Stomach (tissue), 9 donors: ENCODE measurements around the gene URI1. TPM values are rescaled to one million over a fixed set of nuclear protein-coding genes. Genes with fewer than 3 reads are reported as not detected.

Experiments
- DNase-seq, 2 donors: peaks; one replicate each; pipeline versions ENCODE4 v3.0.0 to v3.0.0-alpha.2; 2013 to 2019
- H3K27ac ChIP-seq, 5 donors: fragments of 200-600 bp in 4 of 5; sonication (generic) in 4 of 5; one replicate each; pipeline ENCODE4 v1.5.1; 2013 to 2019; ENCODE audit warnings: mild to moderate bottlenecking in 1 of 5, moderate library complexity in 1 of 5
- H3K27me3 ChIP-seq, 3 donors: fragments of 200-600 bp; sonication (generic); one replicate each; pipeline ENCODE4 v1.5.1; 2017 to 2019; ENCODE audit warnings: mixed run types in 1 of 3
- H3K36me3 ChIP-seq, 4 donors: fragments of 200-600 bp; sonication (generic); 1 replicate in 3 of 4; 2 replicates in 1 of 4; pipeline ENCODE4 v1.5.1; 2016 to 2019
- H3K4me1 ChIP-seq, 4 donors: fragments of 200-600 bp; sonication (generic); one replicate each; pipeline ENCODE4 v1.5.1; 2016 to 2019
- H3K4me3 ChIP-seq, 4 donors: fragments of 200-600 bp; sonication (generic) in 3 of 4; one replicate each; pipeline ENCODE4 v1.5.1; 2016 to 2019; ENCODE audit warnings: mild to moderate bottlenecking in 1 of 4
- H3K9me3 ChIP-seq, 4 donors: fragments of 200-600 bp; sonication (generic); one replicate each; pipeline ENCODE4 v1.5.1; 2016 to 2019
- CTCF ChIP-seq, 7 experiments: fragments of 450-650 bp in 4 of 7; fragments of 200-600 bp in 3 of 7; sonication (generic) in 3 of 7; IDR thresholded peaks; one replicate each; pipeline ENCODE4 v1.5.1; 2016 to 2019; ENCODE audit warnings: antibody characterized with exemption in 7 of 7, control low read depth in 2 of 7, mild to moderate bottlenecking in 1 of 7
- EP300 ChIP-seq: sonication (generic); formaldehyde crosslinking; IDR thresholded peaks from one replicate; pipeline ENCODE4 v1.6.1; 2017; ENCODE audit warnings: antibody characterized with exemption
- POLR2A ChIP-seq, 4 donors: fragments of 450-650 bp; IDR thresholded peaks; one replicate each; pipeline ENCODE4 v1.6.1; 2016; ENCODE audit warnings: antibody characterized with exemption in 4 of 4, control low read depth in 2 of 4, mild to moderate bottlenecking in 1 of 4, moderate library complexity in 1 of 4
- POLR2AphosphoS5 ChIP-seq, 3 donors: sonication (generic); formaldehyde crosslinking; IDR thresholded peaks; one replicate each; pipeline ENCODE4 v1.6.1; 2016; ENCODE audit warnings: antibody characterized with exemption in 3 of 3
- WGBS, 5 donors: extraction: QIAGEN DNeasy Blood & Tissue Kit in 3 of 5; methylation state at CpG; one replicate each; pipeline versions ENCODE4 v1.1.5 to v1.1.7; 2013 to 2018; 5-methylcytosine and 5-hydroxymethylcytosine counted together
- intact Hi-C: fragments of 100-400 bp; cut with DNase I; formaldehyde crosslinking; loops from one replicate; pipeline ENCODE4 v1.15.1; 2023; ENCODE audit warnings: low total_unique reads
- polyA plus RNA-seq, 3 donors: library from polyadenylated mRNA; stranded (reverse); fragments of 200-250 nt; gene quantifications; one replicate each; pipeline ENCODE4 v1.2.3, GENCODE V29; 2013
- total RNA-seq, 5 donors: library from RNA; depleted of rRNA; stranded (reverse); fragments of >200 nt; gene quantifications; one replicate each; pipeline versions ENCODE4 v1.1.0 to v1.2.3, GENCODE V29; 2014 to 2016
- donor health status: healthy with polysubstance abuse.
- donor health status: Bipolar disorder and iron deficiency.
- donor health status: healthy.

Gene URI1
- total and polyA plus RNA-seq, 8 donors = 19.7 to 122 (median 58.5) TPM

GRCh38 chr19:30026933-30027332 is 84.9 kb downstream of the URI1 start:
- intact Hi-C loops = no loop called here
- peaks cover 0 to 18% (median 12%) of the 10 kb centered on the region in 4 donors for H3K36me3 ChIP-seq
- no peaks in the 10 kb centered on the region for H3K4me1 ChIP-seq
- no peak for DNase-seq
- no peaks in the 10 kb centered on the region for H3K27me3 ChIP-seq
- no peak overlapping the region for H3K4me3 ChIP-seq
- H3K27ac ChIP-seq = no peak overlapping the region
- peaks cover 0 to 7% (median 0%) of the 10 kb centered on the region in 4 donors for H3K9me3 ChIP-seq
- TF ChIP-seq POLR2A (IDR thresholded peaks at IDR 0.05) = no peak
- TF ChIP-seq EP300 = no peak
- TF ChIP-seq POLR2AphosphoS5 (IDR thresholded peaks at IDR 0.05) = no peak
- TF ChIP-seq CTCF (IDR thresholded peaks at IDR 0.05) = no peak
- WGBS, 5 donors = 95 to 100% (median 96%) methylated on average over 1 of the region's 1 CpG

GRCh38 chr19:30028118-30028991 is 86.3 kb downstream of the URI1 start:
- 73 to 99% (median 92%) methylated on average over 2 of the region's 2 CpGs for WGBS, 5 donors
- TF ChIP-seq POLR2A (IDR thresholded peaks at IDR 0.05) (no peak), EP300 (no peak), POLR2AphosphoS5 (IDR thresholded peaks at IDR 0.05) (no peak), CTCF (IDR thresholded peaks at IDR 0.05) (no peak)

DNA sequence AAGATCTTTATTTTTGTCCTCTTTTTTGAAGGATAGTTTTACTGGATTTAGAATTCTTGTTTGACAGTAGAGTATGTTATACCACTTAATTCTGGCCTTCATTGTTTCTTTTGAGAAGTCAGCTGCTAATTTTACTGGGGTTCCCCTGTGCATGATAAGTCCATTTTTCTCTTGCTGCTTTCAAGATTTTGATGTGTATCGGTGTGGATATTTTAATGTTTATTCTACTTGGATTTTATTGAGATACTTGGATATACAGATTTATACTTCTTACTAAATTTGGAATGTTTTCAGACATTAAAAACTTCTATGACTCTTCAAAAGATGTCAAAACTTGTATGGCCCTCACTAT is 86.9 kb downstream of the URI1 start:
- intact Hi-C loops = no loop called here
- TF ChIP-seq POLR2A (IDR thresholded peaks at IDR 0.05) (no peak), EP300 (no peak), CTCF (IDR thresholded peaks at IDR 0.05) (no peak), POLR2AphosphoS5 (IDR thresholded peaks at IDR 0.05) (no peak)
- Histone ChIP-seq H3K27me3 (no peaks in the 10 kb centered on the region), H3K9me3 (peaks cover 0 to 1% (median 0%) of the 10 kb centered on the region in 4 donors), H3K36me3 (peaks cover 0 to 18% (median 13%) of the 10 kb centered on the region in 4 donors), H3K27ac (no peak overlapping the region), H3K4me3 (no peak overlapping the region), H3K4me1 (no peaks in the 10 kb centered on the region)
- DNase-seq = no peak
- 95 to 100% (median 99%) methylated on average over 1 of the region's 1 CpG for WGBS, 5 donors

More at GRCh38 chr19:30028118-30028991, 86.3 kb downstream of the URI1 start:
- H3K27me3 ChIP-seq = no peaks in the 10 kb centered on the region
- DNase-seq = no peak
- no peaks in the 10 kb centered on the region for H3K4me1 ChIP-seq
- intact Hi-C loops = no loop called here
- H3K9me3 ChIP-seq = no peaks in the 10 kb centered on the region
- H3K4me3 ChIP-seq = no peak overlapping the region
- peaks cover 0 to 18% (median 12%) of the 10 kb centered on the region in 4 donors for H3K36me3 ChIP-seq
- H3K27ac ChIP-seq = no peak overlapping the region

GRCh38 chr19:30029721-30030510 is 87.9 kb downstream of the URI1 start:
- no peak for TF ChIP-seq POLR2A (IDR thresholded peaks at IDR 0.05)
- no peak for TF ChIP-seq EP300
- TF ChIP-seq POLR2AphosphoS5 (IDR thresholded peaks at IDR 0.05) = no peak
- no peak for TF ChIP-seq CTCF (IDR thresholded peaks at IDR 0.05)
- Histone ChIP-seq H3K27ac (no peak overlapping the region), H3K36me3 (peaks cover 0 to 22% (median 20%) of the 10 kb centered on the region in 4 donors), H3K4me3 (no peak overlapping the region), H3K27me3 (no peaks in the 10 kb centered on the region), H3K4me1 (no peaks in the 10 kb centered on the region), H3K9me3 (peaks cover 0 to 7% (median 0%) of the 10 kb centered on the region in 4 donors)
- 83 to 89% (median 86%) methylated on average over 4 of the region's 4 CpGs for WGBS, 5 donors
- intact Hi-C loops = no loop called here
- DNase-seq = no peak
